Activated CD8-positive, alpha-beta memory T cell treated with anti-CD3 and anti-CD28 coated beads for 48 hours (primary cell): ENCODE data around the gene SECTM1.

Source experiments
- DNase-seq, 3 experiments: peaks; one replicate each; pipeline ENCODE4 v3.0.0-alpha.2; 2020; ENCODE audit warnings: low read depth in 2 of 3, low spot score in 2 of 3

SECTM1 gene

GRCh38 chr17:82328994-82329507 lies 4.5 kb downstream of the SECTM1 start:
- DNase-seq: no peak

GRCh38 chr17:82328141-82328993 lies 5.2 kb downstream of the SECTM1 start:
- no peak for DNase-seq

DNA sequence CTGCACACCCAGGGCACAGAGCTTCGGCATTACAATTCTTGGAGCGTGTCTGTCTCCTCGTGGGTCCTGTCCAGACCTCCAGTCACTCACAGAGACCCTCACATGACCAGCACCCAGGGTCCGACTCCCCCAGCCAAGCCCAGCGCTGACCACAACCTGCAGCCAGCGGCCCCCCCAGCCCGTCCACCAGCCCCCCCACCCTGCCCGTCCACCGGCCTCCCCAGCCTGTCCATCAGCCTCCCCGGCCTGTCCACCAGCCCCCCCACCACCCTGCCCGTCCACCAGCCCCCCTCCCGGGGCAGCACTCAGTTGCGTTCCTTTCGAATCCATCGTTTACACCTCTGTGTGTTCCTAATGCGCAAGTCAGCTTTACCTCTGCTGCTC lies 5.8 kb downstream of the SECTM1 start:
- no peak for DNase-seq

GRCh38 chr17:82327289-82327688 lies 6.3 kb downstream of the SECTM1 start:
- DNase-seq: no peak

DNA sequence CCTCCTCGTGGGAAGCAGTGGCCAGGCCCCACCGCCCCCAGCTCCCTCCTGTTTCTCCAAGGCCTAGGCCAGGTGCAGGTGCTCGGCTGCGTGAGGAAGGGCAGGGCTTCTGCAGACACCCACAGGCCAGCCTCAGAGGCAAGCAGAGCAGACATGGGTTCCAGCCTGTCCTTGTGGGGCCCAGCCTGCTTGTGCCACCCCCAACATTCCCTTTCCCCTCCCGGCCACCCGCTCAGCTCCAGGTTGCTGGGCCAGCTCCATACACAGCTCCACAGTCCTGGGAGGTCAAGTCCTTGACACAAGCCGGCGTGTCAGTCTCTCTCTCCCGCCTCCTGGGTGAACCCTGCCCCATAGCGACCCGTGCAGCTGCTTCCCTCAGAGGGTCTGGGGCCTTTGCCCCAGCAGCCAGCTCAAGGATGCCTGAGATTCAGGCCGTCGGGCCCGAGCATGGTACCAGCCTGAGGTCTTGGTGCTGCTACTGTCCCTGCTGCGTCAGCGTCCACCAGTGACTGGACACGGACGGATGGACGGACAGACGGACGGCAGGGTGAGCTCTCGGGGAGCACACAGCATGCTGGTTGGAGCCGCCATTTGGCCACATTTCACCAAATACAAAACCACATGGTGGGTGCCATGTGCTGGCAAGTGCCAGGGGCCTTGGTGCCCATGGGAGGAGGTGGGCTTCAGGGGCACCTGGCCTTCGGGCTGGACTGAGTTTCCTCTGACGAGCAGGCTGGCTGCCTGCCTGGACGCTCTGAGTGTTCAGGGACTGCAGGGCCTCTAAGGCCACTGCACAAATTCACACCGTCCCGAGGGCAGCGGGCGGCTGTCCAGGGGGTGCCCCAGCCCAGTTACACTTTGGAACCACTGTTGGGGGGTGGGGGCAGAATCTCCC lies 8.0 kb downstream of the SECTM1 start:
- no peak for DNase-seq

DNA sequence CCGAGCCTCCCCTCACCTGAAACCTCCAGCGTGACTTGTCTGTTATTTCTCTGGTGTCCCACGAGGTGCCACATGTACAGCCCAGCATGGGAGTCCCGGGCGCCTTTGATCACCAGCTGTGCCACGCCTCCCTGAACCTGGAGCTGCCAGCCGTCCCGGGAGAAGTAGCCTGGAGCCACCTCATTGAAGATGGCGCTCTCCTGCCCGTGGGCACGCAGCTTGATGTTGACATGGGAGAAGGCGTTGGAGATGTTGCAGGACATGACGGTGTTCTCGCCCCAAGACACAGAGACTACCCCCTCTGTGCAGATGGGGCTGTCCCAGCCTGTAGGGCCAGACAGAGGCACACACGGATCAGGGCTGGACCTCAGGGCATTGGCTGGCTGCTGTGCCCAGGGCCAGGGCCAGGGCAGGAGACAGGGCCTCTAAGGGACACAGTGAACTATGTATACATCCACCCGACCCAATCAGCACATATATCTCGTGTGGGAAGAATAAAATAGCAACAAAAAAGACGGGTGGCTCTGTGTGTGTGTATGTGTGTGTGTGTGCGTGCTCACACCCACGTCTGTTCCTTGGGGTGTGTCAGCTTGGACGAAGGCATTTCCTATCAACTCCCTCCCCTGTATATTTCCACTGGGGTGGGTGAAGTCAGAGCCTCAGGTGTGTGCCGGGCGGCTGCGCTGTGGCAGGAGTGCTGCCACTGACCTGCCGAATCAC lies 8.8 kb downstream of the SECTM1 start:
- DNase-seq: no peak

GRCh38 chr17:82323514-82324234 lies 9.9 kb downstream of the SECTM1 start:
- DNase-seq: no peak

- DNase-seq: no peak
Observed at GRCh38 chr17:82322526-82323453, 10.8 kb downstream of the SECTM1 start.

GRCh38 chr17:82321947-82322466 lies 11.6 kb downstream of the SECTM1 start:
- DNase-seq: no peak

GRCh38 chr17:82320956-82321927 lies 12.3 kb downstream of the SECTM1 start:
- DNase-seq: no peak

- DNase-seq: no peak
Observed at GRCh38 chr17:82320140-82320840, 13.3 kb downstream of the SECTM1 start.

- DNase-seq: no peak
Observed at GRCh38 chr17:82319619-82320062, 13.9 kb downstream of the SECTM1 start.

GRCh38 chr17:82318772-82319606 lies 14.6 kb downstream of the SECTM1 start:
- no peak for DNase-seq

DNA sequence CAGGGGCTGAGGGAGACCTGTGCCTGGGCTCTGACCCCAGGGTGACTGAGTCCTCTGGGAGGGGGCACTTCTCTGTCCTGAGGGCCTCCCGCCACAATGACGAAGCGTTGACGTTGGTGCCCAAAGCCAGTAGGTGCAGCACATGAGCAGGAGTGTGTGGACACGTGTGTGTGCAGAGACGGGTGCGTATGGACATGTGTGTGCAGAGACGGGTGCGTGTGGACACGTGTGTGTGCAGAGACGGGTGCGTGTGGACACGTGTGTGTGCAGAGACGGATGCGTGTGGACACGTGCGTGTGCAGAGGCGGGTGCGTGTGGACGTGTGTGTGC lies 15.4 kb downstream of the SECTM1 start:
- no peak for DNase-seq

DNA sequence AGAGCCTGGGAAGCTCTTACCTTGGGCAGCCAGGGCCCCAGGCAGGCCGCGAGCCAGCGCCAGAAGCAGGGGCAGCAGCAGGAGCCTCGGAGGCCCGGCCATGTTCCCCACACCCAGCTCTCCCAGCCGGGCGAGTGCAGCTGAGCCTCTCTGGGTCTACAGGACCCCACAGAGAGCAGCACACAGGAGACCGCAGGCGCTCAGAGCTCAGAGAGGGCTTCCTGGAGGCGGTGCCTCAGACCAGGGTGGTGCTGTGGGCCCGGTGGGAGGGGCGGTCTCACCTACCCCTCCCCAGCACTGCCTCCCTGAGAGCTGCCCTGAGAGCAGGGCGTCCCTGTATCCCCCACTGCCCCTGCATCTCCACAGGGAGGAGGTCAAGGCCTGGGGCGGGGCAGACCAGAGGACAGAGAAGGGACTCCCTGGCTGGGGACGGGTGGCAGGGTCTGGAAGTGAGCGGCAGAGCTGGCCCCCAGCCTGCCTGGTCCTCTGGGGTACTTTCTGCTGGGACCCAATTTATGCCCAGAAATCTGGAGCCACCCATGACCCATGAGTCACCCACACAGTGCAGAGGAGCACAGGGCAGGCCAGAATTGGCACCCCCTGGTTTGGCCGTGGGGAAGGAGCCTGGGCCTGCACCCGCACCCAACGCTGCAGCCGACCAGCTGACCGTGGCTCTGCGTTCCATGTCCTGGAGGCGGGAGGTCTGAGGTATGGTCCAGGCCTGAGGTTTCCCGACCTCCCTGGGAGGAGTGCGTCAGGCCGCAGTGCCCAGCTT lies 16.0 kb downstream of the SECTM1 start, which contains the start of gene CD7:
Gene CD7 (minus strand): TSS at position 215 of the 775 bp plus-strand sequence. CDS start 113 bp downstream, at position 102.
- DNase-seq: no peak
